ENCODE measurements around the gene TMEM42.

GRCh38 chr3:44831232-44831631, 30.5 kb upstream of the TMEM42 start:
- no peak for TF ChIP-seq YY1 (IDR thresholded peaks at IDR 0.05; ENCODE audit: insufficient read depth, insufficient read length)
- TF ChIP-seq ZNF274 (IDR thresholded peaks at IDR 0.05; ENCODE audit: low read depth, low read length), result no peak
- TF ChIP-seq SUZ12 (IDR thresholded peaks at IDR 0.05; ENCODE audit: extremely low read depth, insufficient read depth, insufficient read length), result no peak

Measured in NT2/D1 (cell line).